B cell (primary cell): ENCODE data around the gene SEC24D. TPM values are rescaled to one million over a fixed set of nuclear protein-coding genes. Genes with fewer than 3 reads are reported as not detected.

Experiments
- ATAC-seq: fragments of 200-7000 bp; cut with Tn5 transposase; one replicate; pipeline ENCODE4 v1.10.0; 2021; ENCODE audit warnings: low read depth, mild to moderate bottlenecking, moderate number of reproducible peaks, moderate library complexity
- CTCF ChIA-PET: fragments of 350-600 bp; sonication (Branson Sonifier 250); formaldehyde crosslinking; loops from one replicate; lab custom pipeline; 2021; ENCODE audit warnings: antibody characterized with exemption, inconsistent platforms; lab: Charles Lee
- POLR2A ChIA-PET: fragments of 350-600 bp; sonication (Branson Sonifier 250); formaldehyde crosslinking; loops from one replicate; lab custom pipeline; 2021; ENCODE audit warnings: antibody characterized with exemption; lab: Charles Lee
- DNase-seq: peaks from one replicate; pipeline ENCODE4 v3.0.0; 2013
- H2AFZ ChIP-seq: 2 replicates; pipeline ENCODE4 v1.6.1; 2012; ENCODE audit warnings: mild to moderate bottlenecking, low read depth, low read length; ENCODE audit not compliant: insufficient read depth, poor library complexity, severe bottlenecking
- H3K27ac ChIP-seq, 2 donors: 1 replicate in 1 of 2; 2 replicates in 1 of 2; pipeline ENCODE4 v1.5.1; 2012 to 2013; ENCODE audit warnings: low read length in 2 of 2, mild to moderate bottlenecking in 2 of 2, moderate library complexity in 1 of 2
- H3K27me3 ChIP-seq, 4 experiments: fragments of 200-600 bp in 1 of 4; sonication (generic) in 1 of 4; replicated peaks in 1 of 4; 1 replicate in 2 of 4; 2 replicates in 2 of 4; pipeline versions ENCODE4 v1.6.1 to v1.7.0; 2013 to 2016; ENCODE audit warnings: low read length in 3 of 4, mild to moderate bottlenecking in 2 of 4, mixed read lengths in 1 of 4, moderate library complexity in 1 of 4; ENCODE audit not compliant: insufficient read depth in 4 of 4, control insufficient read depth in 3 of 4; ENCODE audit errors: control extremely low read depth in 1 of 4
- H3K36me3 ChIP-seq, 2 experiments: replicated peaks in 1 of 2; 1 replicate in 1 of 2; 2 replicates in 1 of 2; pipeline versions ENCODE4 v1.6.1 to v1.7.1; 2013; ENCODE audit warnings: low read length in 1 of 2; ENCODE audit not compliant: insufficient read depth in 2 of 2, control insufficient read depth in 1 of 2; ENCODE audit errors: control extremely low read depth in 1 of 2, extremely low read depth in 1 of 2
- H3K4me1 ChIP-seq, 2 donors: fragments of 200-600 bp in 1 of 2; sonication (generic) in 1 of 2; 1 replicate in 1 of 2; 2 replicates in 1 of 2; pipeline versions ENCODE4 v1.5.1 to v1.6.1; 2013 to 2017; ENCODE audit warnings: low read length in 2 of 2; ENCODE audit not compliant: control insufficient read depth in 2 of 2, insufficient read depth in 2 of 2
- H3K4me2 ChIP-seq: replicated peaks from 2 replicates; pipeline ENCODE3; 2012; ENCODE audit warnings: mild to moderate bottlenecking, low read depth, low read length; ENCODE audit not compliant: poor library complexity, severe bottlenecking
- H3K4me3 ChIP-seq, 5 experiments: fragments of 200-600 bp in 1 of 5; sonication (generic) in 1 of 5; 1 replicate in 3 of 5; 2 replicates in 2 of 5; pipeline versions ENCODE4 v1.5.1 to v1.7.0; 2011 to 2016; ENCODE audit warnings: low read length in 4 of 5, mild to moderate bottlenecking in 4 of 5, low read depth in 2 of 5, control low read depth in 1 of 5, moderate library complexity in 1 of 5; ENCODE audit not compliant: insufficient read depth in 1 of 5; ENCODE audit errors: control extremely low read depth in 1 of 5, extremely low read depth in 1 of 5
- H3K79me2 ChIP-seq: fragments of 200-600 bp; sonication (generic); one replicate; pipeline ENCODE4 v1.6.0; 2016; ENCODE audit warnings: low read length; ENCODE audit not compliant: control insufficient read depth, insufficient read depth
- H3K9ac ChIP-seq: fragments of 200-600 bp; sonication (generic); 2 replicates; pipeline ENCODE4 v1.6.1; 2017; ENCODE audit warnings: mild to moderate bottlenecking, low read length, moderate library complexity
- H3K9me3 ChIP-seq, 3 donors: one replicate each; pipeline versions ENCODE4 v1.6.1 to v1.7.1; 2013; ENCODE audit warnings: low read length in 2 of 3; ENCODE audit not compliant: control insufficient read depth in 2 of 3, insufficient read depth in 1 of 3; ENCODE audit errors: control extremely low read depth in 1 of 3
- H4K20me1 ChIP-seq: 2 replicates; pipeline ENCODE4 v1.6.0; 2012; ENCODE audit warnings: mild to moderate bottlenecking, low read length; ENCODE audit not compliant: insufficient read depth, control insufficient read depth, poor library complexity, severe bottlenecking
- H3K27ac Mint-ChIP-seq: one replicate; pipeline ENCODE4 v1.8.0; 2021; ENCODE audit warnings: mixed read lengths
- H3K27me3 Mint-ChIP-seq: one replicate; pipeline ENCODE4 v1.8.0; 2021; ENCODE audit warnings: mixed read lengths
- H3K4me1 Mint-ChIP-seq: one replicate; pipeline ENCODE4 v1.8.0; 2021; ENCODE audit warnings: mixed read lengths
- H3K4me3 Mint-ChIP-seq: one replicate; pipeline ENCODE4 v1.8.0; 2021; ENCODE audit warnings: mixed read lengths
- H3K9me3 Mint-ChIP-seq: one replicate; pipeline ENCODE4 v1.8.0; 2022; ENCODE audit warnings: mixed read lengths; ENCODE audit not compliant: insufficient read depth
- EZH2 ChIP-seq: IDR thresholded peaks from 2 replicates; pipeline ENCODE4 v1.6.1; 2012; ENCODE audit warnings: borderline replicate concordance, low read depth, mild to moderate bottlenecking, moderate library complexity, low read length; ENCODE audit not compliant: insufficient read depth, poor library complexity, severe bottlenecking
- WGBS: methylation state at CpG from one replicate; pipeline ENCODE4 v1.1.5; 2013; ENCODE audit warnings: missing lambda C conversion rate; ENCODE audit not compliant: insufficient coverage; 5-methylcytosine and 5-hydroxymethylcytosine counted together
- intact Hi-C: fragments of 100-400 bp; cut with micrococcal nuclease; formaldehyde crosslinking; loops from one replicate; pipeline ENCODE4 v1.10.0; 2022
- polyA plus RNA-seq: library from polyadenylated mRNA; depleted of rRNA; stranded (reverse); fragments of >200 nt; gene quantifications from 2 replicates; pipeline ENCODE4 v1.2.3, GENCODE V29; 2012
- total RNA-seq, 2 donors: library from RNA; stranded (reverse); fragments of 120-200 nt in 1 of 2; gene quantifications; 1 replicate in 1 of 2; 2 replicates in 1 of 2; pipeline versions ENCODE4 v1.2.3 to v1.2.4, GENCODE V29; 2013 to 2022
- TF ChIP-seq, protein P1 (sequence below): fragments of 200-600 bp; IDR thresholded peaks from one replicate; pipeline ENCODE4 v1.8.0; 2022; ENCODE audit warnings: antibody characterized with exemption, mild to moderate bottlenecking

The SEC24D gene
- total and polyA plus RNA-seq, 2 donors (not counting 1 experiment from before 2014, with no cell fraction given) = 7.1 to 15.8 TPM

DNA sequence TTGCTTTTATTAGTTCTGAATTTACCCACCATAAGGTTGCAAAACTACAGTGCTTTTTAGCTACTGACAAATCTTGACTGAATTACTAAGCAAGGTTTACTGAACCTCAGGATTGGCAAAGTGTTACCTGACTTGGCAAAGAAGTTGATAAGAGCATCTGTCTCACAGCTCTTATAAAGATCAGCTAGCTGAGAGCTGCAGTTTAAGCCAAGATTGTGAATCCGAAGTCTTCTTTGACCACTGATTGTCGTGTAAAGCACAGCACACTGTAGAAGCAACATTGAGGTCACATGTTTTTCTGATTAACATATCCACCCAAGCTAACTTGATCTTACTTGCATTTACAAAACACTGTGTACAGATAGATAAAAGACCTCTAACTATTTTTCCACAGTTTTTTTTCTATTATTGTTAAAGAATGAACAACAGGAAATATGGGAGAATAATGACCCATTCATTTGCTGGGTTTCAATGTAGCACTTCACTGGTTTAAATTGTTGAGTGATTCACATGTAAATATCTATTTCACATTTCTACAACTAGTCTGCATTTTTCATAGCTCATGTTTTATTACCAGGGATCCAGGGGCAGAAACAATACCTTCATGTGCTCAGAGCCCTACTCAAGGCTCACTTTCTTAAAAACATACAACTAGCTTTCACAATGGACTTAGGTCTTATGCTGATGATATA lies 96.8 kb downstream of the SEC24D start:
- H3K36me3 ChIP-seq = peaks cover 0 to 23% of the 10 kb centered on the region in 2 experiments
- Mint-ChIP-seq H3K4me3 (no peak overlapping the region), H3K27me3 (no peaks in the 10 kb centered on the region), H3K9me3 (no peaks in the 10 kb centered on the region), H3K27ac (no peak overlapping the region), H3K4me1 (no peaks in the 10 kb centered on the region)
- intact Hi-C loops = no loop called here
- TF ChIP-seq, protein P1, sequence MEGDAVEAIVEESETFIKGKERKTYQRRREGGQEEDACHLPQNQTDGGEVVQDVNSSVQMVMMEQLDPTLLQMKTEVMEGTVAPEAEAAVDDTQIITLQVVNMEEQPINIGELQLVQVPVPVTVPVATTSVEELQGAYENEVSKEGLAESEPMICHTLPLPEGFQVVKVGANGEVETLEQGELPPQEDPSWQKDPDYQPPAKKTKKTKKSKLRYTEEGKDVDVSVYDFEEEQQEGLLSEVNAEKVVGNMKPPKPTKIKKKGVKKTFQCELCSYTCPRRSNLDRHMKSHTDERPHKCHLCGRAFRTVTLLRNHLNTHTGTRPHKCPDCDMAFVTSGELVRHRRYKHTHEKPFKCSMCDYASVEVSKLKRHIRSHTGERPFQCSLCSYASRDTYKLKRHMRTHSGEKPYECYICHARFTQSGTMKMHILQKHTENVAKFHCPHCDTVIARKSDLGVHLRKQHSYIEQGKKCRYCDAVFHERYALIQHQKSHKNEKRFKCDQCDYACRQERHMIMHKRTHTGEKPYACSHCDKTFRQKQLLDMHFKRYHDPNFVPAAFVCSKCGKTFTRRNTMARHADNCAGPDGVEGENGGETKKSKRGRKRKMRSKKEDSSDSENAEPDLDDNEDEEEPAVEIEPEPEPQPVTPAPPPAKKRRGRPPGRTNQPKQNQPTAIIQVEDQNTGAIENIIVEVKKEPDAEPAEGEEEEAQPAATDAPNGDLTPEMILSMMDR = no peak
- no peak for TF ChIP-seq EZH2
- H4K20me1 ChIP-seq = no peaks in the 10 kb centered on the region
- CTCF ChIA-PET = interaction anchor here (1.2 to 1.8 kb wide), 5 partner anchors 9 to 152 kb away, joined by 3 to 8 read pairs (median 3); partner anchors contain the start of gene SYNPO2
- no peak overlapping the region for H3K9ac ChIP-seq
- H3K79me2 ChIP-seq = no peaks in the 10 kb centered on the region
- no peak overlapping the region for H3K27ac ChIP-seq
- H3K4me2 ChIP-seq = no peak overlapping the region
- DNase-seq (no peak), ATAC-seq (no peak)
- H3K9me3 ChIP-seq = no peaks in the 10 kb centered on the region
- WGBS = 100% methylated on average over 2 of the region's 2 CpGs
- no peak overlapping the region for H2AFZ ChIP-seq
- H3K4me3 ChIP-seq = no peak overlapping the region
- POLR2A ChIA-PET = no interaction called here
- no peaks in the 10 kb centered on the region for H3K27me3 ChIP-seq
- H3K4me1 ChIP-seq = no peaks in the 10 kb centered on the region

DNA sequence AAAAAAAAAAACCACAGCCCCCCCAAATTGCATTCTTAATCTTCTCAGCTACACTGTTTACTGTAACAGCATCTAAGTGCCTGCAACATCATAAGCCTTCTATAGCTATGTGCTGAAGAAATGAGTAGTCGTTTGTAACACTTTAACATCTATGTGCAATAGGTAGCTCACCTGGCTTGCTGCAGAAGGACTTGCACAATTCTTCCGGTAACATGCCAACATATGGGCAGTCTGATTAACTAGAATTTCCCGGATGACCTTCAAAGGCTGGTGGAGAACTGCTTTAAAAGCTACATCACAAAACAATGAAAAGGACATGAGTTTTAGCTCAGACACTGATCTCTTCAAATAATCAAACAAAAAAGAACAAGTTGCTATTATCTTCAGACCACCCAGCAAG lies 97.8 kb downstream of the SEC24D start:
- intact Hi-C loops = no loop called here
- no peak overlapping the region for H3K4me3 ChIP-seq
- H3K9ac ChIP-seq = no peak overlapping the region
- no peaks in the 10 kb centered on the region for H3K27me3 ChIP-seq
- 100% methylated on average over 3 of the region's 3 CpGs for whole genome bisulfite sequencing
- H3K36me3 ChIP-seq = peaks cover 1 to 23% of the 10 kb centered on the region in 2 experiments
- H2AFZ ChIP-seq = no peak overlapping the region
- no peak for ATAC-seq
- Mint-ChIP-seq H3K9me3 (no peaks in the 10 kb centered on the region), H3K4me1 (no peaks in the 10 kb centered on the region), H3K4me3 (no peak overlapping the region), H3K27me3 (no peaks in the 10 kb centered on the region), H3K27ac (no peak overlapping the region)
- no peak for DNase-seq
- no peaks in the 10 kb centered on the region for H3K4me1 ChIP-seq
- no peak overlapping the region for H3K27ac ChIP-seq
- POLR2A ChIA-PET = no interaction called here
- no peaks in the 10 kb centered on the region for H4K20me1 ChIP-seq
- H3K4me2 ChIP-seq = no peak overlapping the region
- H3K9me3 ChIP-seq = no peaks in the 10 kb centered on the region
- no peak for TF ChIP-seq EZH2
- TF ChIP-seq, protein P1 = no peak
- CTCF ChIA-PET = interaction anchor here (0.7 to 1.8 kb wide), 3 partner anchors 9 to 153 kb away, joined by 3 to 8 read pairs (median 3); no protein-coding TSS in a partner anchor
- H3K79me2 ChIP-seq = no peaks in the 10 kb centered on the region
